AG08395 (cell line): ENCODE data around the gene ATP1A1.

ENCODE experiments used
- DNase-seq: peaks from one replicate; pipeline ENCODE4 v3.0.0; 2012; ENCODE audit warnings: mixed read lengths, low spot score

ATP1A1 gene

GRCh38 chr1:116415200-116415698, 42.2 kb downstream of the ATP1A1 start:
- no peak for DNase-seq

GRCh38 chr1:116415699-116416533, 42.9 kb downstream of the ATP1A1 start:
- no peak for DNase-seq

- no peak for DNase-seq
Measured at GRCh38 chr1:116416854-116417513, 43.9 kb downstream of the ATP1A1 start.

- DNase-seq, result no peak
Measured at GRCh38 chr1:116417678-116418077, 44.6 kb downstream of the ATP1A1 start.

- DNase-seq, result peak; percentile 77
Measured at GRCh38 chr1:116418091-116418830, 45.2 kb downstream of the ATP1A1 start.

GRCh38 chr1:116420417-116421200, 47.6 kb downstream of the ATP1A1 start:
- DNase-seq, result no peak

- DNase-seq, result no peak
Measured at GRCh38 chr1:116424438-116424837, 51.4 kb downstream of the ATP1A1 start.

- DNase-seq, result no peak
Measured at GRCh38 chr1:116424863-116425262, 51.8 kb downstream of the ATP1A1 start.

GRCh38 chr1:116425987-116426386, 52.9 kb downstream of the ATP1A1 start:
- DNase-seq, result no peak

GRCh38 chr1:116426401-116426800, 53.4 kb downstream of the ATP1A1 start:
- DNase-seq, result no peak

GRCh38 chr1:116428576-116428975, 55.5 kb downstream of the ATP1A1 start:
- no peak for DNase-seq

GRCh38 chr1:116429821-116430374, 56.9 kb downstream of the ATP1A1 start:
- DNase-seq, result no peak

GRCh38 chr1:116431870-116432500, 58.9 kb downstream of the ATP1A1 start:
- no peak for DNase-seq

- no peak for DNase-seq
Measured at GRCh38 chr1:116432655-116433265, 59.7 kb downstream of the ATP1A1 start.

GRCh38 chr1:116433275-116434257, 60.5 kb downstream of the ATP1A1 start:
- DNase-seq, result no peak

GRCh38 chr1:116434849-116435248, 61.8 kb downstream of the ATP1A1 start:
- no peak for DNase-seq

GRCh38 chr1:116435806-116436610, 63.0 kb downstream of the ATP1A1 start:
- DNase-seq, result no peak

GRCh38 chr1:116436611-116436970, 63.5 kb downstream of the ATP1A1 start:
- DNase-seq, result no peak
